Breast epithelium (tissue), 3 donors: ENCODE measurements around the gene HDAC4.

ENCODE experiments used
- POLR2A ChIP-seq: fragments of 450-650 bp; IDR thresholded peaks from one replicate; pipeline ENCODE4 v1.6.1; 2016; ENCODE audit warnings: antibody characterized with exemption, mild to moderate bottlenecking, moderate library complexity
- POLR2AphosphoS5 ChIP-seq, 3 donors: sonication (generic); formaldehyde crosslinking; IDR thresholded peaks; one replicate each; pipeline ENCODE4 v1.6.1; 2017; ENCODE audit warnings: antibody characterized with exemption in 3 of 3
- TF ChIP-seq, protein P1 (sequence below), 3 donors: fragments of 450-650 bp; IDR thresholded peaks; one replicate each; pipeline ENCODE4 v1.5.1; 2016 to 2017; ENCODE audit warnings: antibody characterized with exemption in 3 of 3, mild to moderate bottlenecking in 3 of 3, moderate library complexity in 3 of 3

DNA sequence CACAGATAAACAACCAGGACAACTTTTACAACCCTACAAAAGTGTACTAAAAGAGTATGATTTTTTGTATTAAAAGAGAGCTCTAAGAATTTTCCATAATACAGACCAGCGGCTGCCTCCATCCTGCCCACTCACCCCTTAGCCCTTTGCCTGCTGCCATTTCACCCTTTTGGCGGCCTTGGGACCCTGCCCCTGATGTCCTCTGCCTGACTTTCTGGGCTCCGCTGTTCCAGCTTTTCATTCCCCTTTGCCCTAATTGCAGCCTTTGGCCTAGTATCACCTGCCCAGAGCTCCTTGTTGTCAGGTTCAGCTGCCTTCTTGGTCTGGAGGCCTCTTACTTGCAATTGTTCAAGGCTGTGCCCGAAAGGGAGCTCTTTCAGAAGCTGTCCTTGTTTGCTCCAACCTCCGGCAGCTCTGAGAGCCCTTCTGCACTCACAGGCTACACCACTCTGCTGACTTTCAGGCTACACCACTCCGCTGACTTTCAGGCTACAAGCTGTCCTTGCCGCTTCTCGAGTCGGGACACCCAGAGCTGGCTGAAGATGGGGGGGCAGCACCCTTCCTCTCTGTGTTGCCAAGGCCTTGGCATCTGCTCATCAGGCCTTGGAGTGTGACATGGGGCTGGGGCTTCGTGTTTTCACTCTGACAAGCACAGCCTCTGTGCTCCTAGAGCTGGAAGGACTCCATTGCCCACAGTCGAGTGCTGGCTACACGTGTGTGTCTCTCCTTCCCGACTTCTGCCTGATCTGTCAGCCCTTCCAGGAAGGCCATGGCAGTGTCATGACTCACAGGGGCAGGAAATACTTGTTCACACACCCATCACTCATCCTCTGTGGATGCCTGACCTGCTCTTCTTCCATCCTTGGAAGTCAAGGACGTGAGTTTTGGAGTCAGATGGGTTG lies 43.1 kb upstream of the HDAC4 start:
- TF ChIP-seq, protein P1, sequence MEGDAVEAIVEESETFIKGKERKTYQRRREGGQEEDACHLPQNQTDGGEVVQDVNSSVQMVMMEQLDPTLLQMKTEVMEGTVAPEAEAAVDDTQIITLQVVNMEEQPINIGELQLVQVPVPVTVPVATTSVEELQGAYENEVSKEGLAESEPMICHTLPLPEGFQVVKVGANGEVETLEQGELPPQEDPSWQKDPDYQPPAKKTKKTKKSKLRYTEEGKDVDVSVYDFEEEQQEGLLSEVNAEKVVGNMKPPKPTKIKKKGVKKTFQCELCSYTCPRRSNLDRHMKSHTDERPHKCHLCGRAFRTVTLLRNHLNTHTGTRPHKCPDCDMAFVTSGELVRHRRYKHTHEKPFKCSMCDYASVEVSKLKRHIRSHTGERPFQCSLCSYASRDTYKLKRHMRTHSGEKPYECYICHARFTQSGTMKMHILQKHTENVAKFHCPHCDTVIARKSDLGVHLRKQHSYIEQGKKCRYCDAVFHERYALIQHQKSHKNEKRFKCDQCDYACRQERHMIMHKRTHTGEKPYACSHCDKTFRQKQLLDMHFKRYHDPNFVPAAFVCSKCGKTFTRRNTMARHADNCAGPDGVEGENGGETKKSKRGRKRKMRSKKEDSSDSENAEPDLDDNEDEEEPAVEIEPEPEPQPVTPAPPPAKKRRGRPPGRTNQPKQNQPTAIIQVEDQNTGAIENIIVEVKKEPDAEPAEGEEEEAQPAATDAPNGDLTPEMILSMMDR (IDR thresholded peaks at IDR 0.05), result no peak
- TF ChIP-seq POLR2AphosphoS5 (IDR thresholded peaks at IDR 0.05), result peak in 1 of 3 donors; percentile 15
- TF ChIP-seq POLR2A, result no peak
